ENCODE results near the gene GALNT18. TPM values are rescaled to one million over a fixed set of nuclear protein-coding genes. Genes with fewer than 3 reads are reported as not detected.
A peak's percentile ranks its signal among the peaks of the same experiment; 100 is the strongest.

Gene GALNT18
- total and polyA plus RNA-seq, 4 donors: 17.7 to 109 (median 63.7) TPM

GRCh38 chr11:11579012-11579988, 42.5 kb downstream of the GALNT18 start:
- Histone ChIP-seq H3K27ac (ENCODE audit: low read depth in 1 of 2, low read length in 1 of 2) (peak overlapping the region in 1 of 2 donors; percentile 9), H3K9me3 (ENCODE audit: control insufficient read depth in 4 of 4, insufficient read depth in 3 of 4, low read length in 3 of 4) (no peaks in the 10 kb centered on the region), H3K36me3 (ENCODE audit: control insufficient read depth in 4 of 4, insufficient read depth in 4 of 4, low read length in 4 of 4) (no peaks in the 10 kb centered on the region), H3K4me1 (ENCODE audit: control insufficient read depth in 5 of 5, insufficient read depth in 5 of 5, low read length in 5 of 5) (peaks cover 3 to 42% (median 24%) of the 10 kb centered on the region in 5 donors), H3K27me3 (ENCODE audit: control insufficient read depth in 3 of 3, insufficient read depth in 3 of 3, low read length in 2 of 3) (no peaks in the 10 kb centered on the region), H3K9ac (ENCODE audit: insufficient read depth in 1 of 2, low read length in 2 of 2) (no peak overlapping the region), H3K4me3 (no peak overlapping the region)
- ATAC-seq (ENCODE audit: insufficient read depth, low FRiP score) (no peak), DNase-seq (peak in 1 of 3 donors; percentile 33)
- WGBS, 2 donors: 72 to 75% methylated on average over 13 of the region's 13 CpGs
- no peak for TF ChIP-seq CTCF (IDR thresholded peaks at IDR 0.05; ENCODE audit: control extremely low read depth, extremely low read depth)

- Histone ChIP-seq H3K36me3 (ENCODE audit: control insufficient read depth in 4 of 4, insufficient read depth in 4 of 4, low read length in 4 of 4) (no peaks in the 10 kb centered on the region), H3K9ac (ENCODE audit: insufficient read depth in 1 of 2, low read length in 2 of 2) (no peak overlapping the region), H3K27me3 (ENCODE audit: control insufficient read depth in 3 of 3, insufficient read depth in 3 of 3, low read length in 2 of 3) (no peaks in the 10 kb centered on the region), H3K27ac (ENCODE audit: low read depth in 1 of 2, low read length in 1 of 2) (peak overlapping the region in 1 of 2 donors; percentile 66), H3K9me3 (ENCODE audit: control insufficient read depth in 4 of 4, insufficient read depth in 3 of 4, low read length in 3 of 4) (no peaks in the 10 kb centered on the region), H3K4me1 (ENCODE audit: control insufficient read depth in 5 of 5, insufficient read depth in 5 of 5, low read length in 5 of 5) (peaks cover 3 to 36% (median 24%) of the 10 kb centered on the region in 5 donors), H3K4me3 (no peak overlapping the region)
- peak in 2 of 3 donors; percentile 2 to 65 for DNase-seq
- TF ChIP-seq CTCF (IDR thresholded peaks at IDR 0.05; ENCODE audit: control extremely low read depth, extremely low read depth): no peak
- no peak for ATAC-seq (ENCODE audit: insufficient read depth, low FRiP score)
- 69 to 78% methylated on average over 14 to 15 of the region's 15 CpGs for WGBS, 2 donors
Measured at GRCh38 chr11:11577932-11578911, 43.6 kb downstream of the GALNT18 start.

- Histone ChIP-seq H3K27me3 (ENCODE audit: control insufficient read depth in 3 of 3, insufficient read depth in 3 of 3, low read length in 2 of 3) (no peaks in the 10 kb centered on the region), H3K9me3 (ENCODE audit: control insufficient read depth in 4 of 4, insufficient read depth in 3 of 4, low read length in 3 of 4) (no peaks in the 10 kb centered on the region), H3K4me1 (ENCODE audit: control insufficient read depth in 5 of 5, insufficient read depth in 5 of 5, low read length in 5 of 5) (peaks cover 3 to 33% (median 17%) of the 10 kb centered on the region in 5 donors), H3K9ac (ENCODE audit: insufficient read depth in 1 of 2, low read length in 2 of 2) (no peak overlapping the region), H3K4me3 (no peak overlapping the region), H3K27ac (ENCODE audit: low read depth in 1 of 2, low read length in 1 of 2) (peak overlapping the region; percentile 48 to 66), H3K36me3 (ENCODE audit: control insufficient read depth in 4 of 4, insufficient read depth in 4 of 4, low read length in 4 of 4) (no peaks in the 10 kb centered on the region)
- TF ChIP-seq CTCF (IDR thresholded peaks at IDR 0.05; ENCODE audit: control extremely low read depth, extremely low read depth): no peak
- DNase-seq (peak in 2 of 3 donors; percentile 15 to 56), ATAC-seq (ENCODE audit: insufficient read depth, low FRiP score) (no peak)
- WGBS, 2 donors: 65% methylated on average over 8 of the region's 8 CpGs
Measured at GRCh38 chr11:11577251-11577855, 44.5 kb downstream of the GALNT18 start.
